Suprapubic skin (tissue), 3 donors: ENCODE results near the gene ATG4D.

Experiments
- EP300 ChIP-seq: sonication (generic); formaldehyde crosslinking; IDR thresholded peaks from one replicate; pipeline ENCODE4 v1.6.1; 2017; ENCODE audit warnings: antibody characterized with exemption
- POLR2A ChIP-seq, 2 donors: fragments of 450-650 bp; IDR thresholded peaks; one replicate each; pipeline ENCODE4 v1.6.1; 2017; ENCODE audit warnings: antibody characterized with exemption in 2 of 2, mild to moderate bottlenecking in 2 of 2, moderate library complexity in 2 of 2
- TF ChIP-seq, protein P1 (sequence below), 2 donors: fragments of 200-600 bp in 1 of 2; fragments of 450-650 bp in 1 of 2; sonication (generic) in 1 of 2; IDR thresholded peaks; one replicate each; pipeline ENCODE4 v1.5.1; 2016 to 2019; ENCODE audit warnings: antibody characterized with exemption in 2 of 2, mild to moderate bottlenecking in 1 of 2, moderate library complexity in 1 of 2

DNA sequence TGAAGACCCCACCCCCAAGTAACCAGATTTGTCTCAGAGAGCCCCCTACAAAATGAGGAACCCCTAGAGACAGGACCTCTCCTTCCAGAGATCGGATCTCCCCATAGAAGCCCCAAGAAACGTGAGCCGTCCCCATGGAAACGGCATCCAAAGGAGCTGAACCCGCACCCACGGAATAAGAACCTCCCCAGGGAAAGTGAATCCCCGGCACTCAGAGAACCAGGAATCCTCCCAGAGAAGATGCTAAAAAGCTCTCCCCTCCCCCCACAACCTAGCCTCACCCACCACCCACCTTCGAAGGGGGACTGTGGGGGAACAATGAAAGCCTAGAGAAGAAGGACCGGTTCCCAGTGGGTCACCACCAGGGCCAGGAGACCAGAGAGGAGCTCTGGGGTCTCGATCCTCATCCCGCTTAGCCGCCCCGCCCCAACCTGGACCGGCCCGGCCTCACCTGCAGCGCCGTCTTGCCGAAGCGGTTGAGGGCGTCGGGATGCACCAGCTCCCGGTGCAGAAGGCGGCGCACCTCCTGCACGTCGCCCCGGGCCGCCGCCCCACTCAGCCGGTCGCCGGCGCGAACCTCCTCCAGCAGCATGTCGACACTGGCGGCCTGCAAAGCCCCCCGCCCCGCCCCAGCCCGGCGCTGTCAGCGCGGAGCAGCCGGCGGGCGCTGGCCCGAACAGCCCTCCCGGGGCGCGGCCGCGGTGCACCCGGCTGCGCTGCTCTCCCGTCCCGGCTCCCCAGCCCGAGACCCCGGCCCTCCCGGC is 24.5 kb downstream of the ATG4D start:
- TF ChIP-seq, protein P1, sequence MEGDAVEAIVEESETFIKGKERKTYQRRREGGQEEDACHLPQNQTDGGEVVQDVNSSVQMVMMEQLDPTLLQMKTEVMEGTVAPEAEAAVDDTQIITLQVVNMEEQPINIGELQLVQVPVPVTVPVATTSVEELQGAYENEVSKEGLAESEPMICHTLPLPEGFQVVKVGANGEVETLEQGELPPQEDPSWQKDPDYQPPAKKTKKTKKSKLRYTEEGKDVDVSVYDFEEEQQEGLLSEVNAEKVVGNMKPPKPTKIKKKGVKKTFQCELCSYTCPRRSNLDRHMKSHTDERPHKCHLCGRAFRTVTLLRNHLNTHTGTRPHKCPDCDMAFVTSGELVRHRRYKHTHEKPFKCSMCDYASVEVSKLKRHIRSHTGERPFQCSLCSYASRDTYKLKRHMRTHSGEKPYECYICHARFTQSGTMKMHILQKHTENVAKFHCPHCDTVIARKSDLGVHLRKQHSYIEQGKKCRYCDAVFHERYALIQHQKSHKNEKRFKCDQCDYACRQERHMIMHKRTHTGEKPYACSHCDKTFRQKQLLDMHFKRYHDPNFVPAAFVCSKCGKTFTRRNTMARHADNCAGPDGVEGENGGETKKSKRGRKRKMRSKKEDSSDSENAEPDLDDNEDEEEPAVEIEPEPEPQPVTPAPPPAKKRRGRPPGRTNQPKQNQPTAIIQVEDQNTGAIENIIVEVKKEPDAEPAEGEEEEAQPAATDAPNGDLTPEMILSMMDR (IDR thresholded peaks at IDR 0.05): no peak
- TF ChIP-seq POLR2A (IDR thresholded peaks at IDR 0.05): no peak
- no peak for TF ChIP-seq EP300
